OCI-LY1 (cell line): ENCODE measurements around the gene TLE2.

ENCODE experiments used
- EZH2 ChIP-seq: fragments of 200-600 bp; sonication (generic), shearing (Covaris generic); IDR thresholded peaks from 2 replicates; pipeline ENCODE4 v1.8.0; 2017; ENCODE audit warnings: borderline replicate concordance, mixed run types, mild to moderate bottlenecking, antibody characterized with exemption, low read length, moderate library complexity, mixed read lengths
- TF ChIP-seq, protein P1 (sequence below): fragments of 200-600 bp; sonication (generic), shearing (Covaris generic); IDR thresholded peaks from 2 replicates; pipeline ENCODE4 v1.5.1; 2017; ENCODE audit warnings: mild to moderate bottlenecking, antibody characterized with exemption, low read length, moderate library complexity, mixed read lengths

DNA sequence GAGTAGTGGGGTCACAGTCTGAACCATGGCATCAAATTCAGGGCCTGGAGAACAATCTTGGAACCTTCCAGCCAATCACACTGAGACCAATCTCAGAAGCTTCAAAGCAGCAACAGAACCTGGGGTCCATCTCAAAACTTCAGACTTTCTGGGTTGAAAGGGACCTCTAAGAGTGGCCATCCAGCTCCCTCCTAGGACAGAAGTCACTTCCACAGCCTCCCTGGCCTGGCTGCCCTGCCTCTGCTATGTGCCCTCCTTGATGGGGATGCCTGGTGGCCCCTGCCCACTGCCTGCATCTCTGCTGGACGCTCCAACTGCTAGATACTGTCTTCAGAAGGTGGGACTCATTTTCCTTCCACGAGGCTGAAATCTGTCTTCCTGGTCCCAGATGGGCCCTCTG is 1.8 kb downstream of the TLE2 start:
- no peak for TF ChIP-seq EZH2
- TF ChIP-seq, protein P1, sequence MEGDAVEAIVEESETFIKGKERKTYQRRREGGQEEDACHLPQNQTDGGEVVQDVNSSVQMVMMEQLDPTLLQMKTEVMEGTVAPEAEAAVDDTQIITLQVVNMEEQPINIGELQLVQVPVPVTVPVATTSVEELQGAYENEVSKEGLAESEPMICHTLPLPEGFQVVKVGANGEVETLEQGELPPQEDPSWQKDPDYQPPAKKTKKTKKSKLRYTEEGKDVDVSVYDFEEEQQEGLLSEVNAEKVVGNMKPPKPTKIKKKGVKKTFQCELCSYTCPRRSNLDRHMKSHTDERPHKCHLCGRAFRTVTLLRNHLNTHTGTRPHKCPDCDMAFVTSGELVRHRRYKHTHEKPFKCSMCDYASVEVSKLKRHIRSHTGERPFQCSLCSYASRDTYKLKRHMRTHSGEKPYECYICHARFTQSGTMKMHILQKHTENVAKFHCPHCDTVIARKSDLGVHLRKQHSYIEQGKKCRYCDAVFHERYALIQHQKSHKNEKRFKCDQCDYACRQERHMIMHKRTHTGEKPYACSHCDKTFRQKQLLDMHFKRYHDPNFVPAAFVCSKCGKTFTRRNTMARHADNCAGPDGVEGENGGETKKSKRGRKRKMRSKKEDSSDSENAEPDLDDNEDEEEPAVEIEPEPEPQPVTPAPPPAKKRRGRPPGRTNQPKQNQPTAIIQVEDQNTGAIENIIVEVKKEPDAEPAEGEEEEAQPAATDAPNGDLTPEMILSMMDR, result no peak
